ENCODE data around the gene TLNRD1.

GRCh38 chr15:81003097-81003350 is 2.3 kb downstream of the TLNRD1 start:
- no peak for TF ChIP-seq CTCF (IDR thresholded peaks at IDR 0.05)
- no peak for TF ChIP-seq POLR2A (IDR thresholded peaks at IDR 0.05)

Data from gastroesophageal sphincter (tissue), 3 donors.